ENCODE data around the gene RNU1-3. TPM values are rescaled to one million over a fixed set of nuclear protein-coding genes. Genes with fewer than 3 reads are reported as not detected.

RNU1-3 gene
- 36.3 TPM in 1 of 5 replicates, not detected in the others for total RNA-seq (2022; extraction: Qiagen RNA extraction; ENCODE audit: low read depth)

DNA sequence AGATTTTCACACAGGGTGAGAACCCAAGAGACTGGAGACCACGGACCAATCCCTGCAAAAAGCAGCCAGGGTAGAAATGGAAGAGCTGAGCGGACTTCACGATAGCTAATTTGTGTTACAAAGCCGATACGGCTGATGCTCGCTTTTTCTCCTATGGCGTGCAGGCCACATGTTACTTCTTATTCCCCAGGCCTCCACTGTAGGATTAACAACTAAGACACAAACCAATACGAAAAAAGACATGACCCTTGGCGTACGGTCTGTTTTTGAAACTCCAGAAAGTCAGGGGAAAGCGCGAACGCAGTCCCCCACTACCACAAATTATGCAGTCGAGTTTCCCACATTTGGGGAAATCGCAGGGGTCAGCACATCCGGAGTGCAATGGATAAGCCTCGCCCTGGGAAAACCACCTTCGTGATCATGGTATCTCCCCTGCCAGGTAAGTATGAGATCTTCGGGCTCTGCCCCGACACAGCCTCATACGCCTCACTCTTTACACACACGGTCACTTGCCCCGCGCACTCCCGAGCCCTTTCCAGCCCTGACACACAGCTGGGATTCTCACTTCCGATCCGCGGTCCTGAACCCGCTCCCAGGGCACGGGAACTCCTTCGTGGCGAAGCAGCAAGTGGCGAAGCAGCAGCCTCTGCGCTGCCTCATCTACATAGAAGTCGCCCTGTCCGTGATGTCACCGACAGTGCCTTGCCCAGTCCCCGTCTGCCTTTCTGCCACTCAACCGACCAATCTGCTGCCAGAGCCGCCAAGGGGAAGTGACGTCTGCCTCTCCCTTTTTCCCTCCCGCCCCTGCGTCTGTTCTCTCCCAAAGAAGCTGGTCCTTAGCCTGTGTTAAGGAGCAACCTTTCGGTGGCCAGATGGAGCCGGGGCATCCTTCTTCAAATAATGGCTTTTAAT, at the start of gene RNU1-3:
TSS of gene RNU1-3 (minus strand) at position 447 of the 912 bp plus-strand sequence.

Other genes with a start within 250 kb of the RNU1-3 start
- 0.05 to 0.11 TPM (median 0.06 TPM) in 4 of 5 replicates, not detected in the other for gene SPATA21, start 229.5 kb downstream of the RNU1-3 start, total RNA-seq (2022; extraction: Qiagen RNA extraction; ENCODE audit: low read depth)
- gene NECAP2, start 226.2 kb downstream of the RNU1-3 start, total RNA-seq (2022; extraction: Qiagen RNA extraction; ENCODE audit: low read depth), result 39.7 to 44.5 TPM (median 41.2 TPM) in 5 replicates
- gene RNU1-1, start 152.7 kb downstream of the RNU1-3 start, total RNA-seq (2022; extraction: Qiagen RNA extraction; ENCODE audit: low read depth), result 36.3 TPM in 1 of 5 replicates, not detected in the others
- 16.0 to 24.3 TPM (median 21.1 TPM) in 5 replicates for gene NBPF1, start 53.4 kb downstream of the RNU1-3 start, total RNA-seq (2022; extraction: Qiagen RNA extraction; ENCODE audit: low read depth)
- gene RNU1-4, start 73.6 kb upstream of the RNU1-3 start, total RNA-seq (2022; extraction: Qiagen RNA extraction; ENCODE audit: low read depth), result 36.3 TPM in 1 of 5 replicates, not detected in the others
- gene RNU1-2, start 229.0 kb upstream of the RNU1-3 start, total RNA-seq (2022; extraction: Qiagen RNA extraction; ENCODE audit: low read depth), result 36.3 TPM in 1 of 5 replicates, not detected in the others